ENCODE measurements around the gene TNPO3.

TNPO3 gene

DNA sequence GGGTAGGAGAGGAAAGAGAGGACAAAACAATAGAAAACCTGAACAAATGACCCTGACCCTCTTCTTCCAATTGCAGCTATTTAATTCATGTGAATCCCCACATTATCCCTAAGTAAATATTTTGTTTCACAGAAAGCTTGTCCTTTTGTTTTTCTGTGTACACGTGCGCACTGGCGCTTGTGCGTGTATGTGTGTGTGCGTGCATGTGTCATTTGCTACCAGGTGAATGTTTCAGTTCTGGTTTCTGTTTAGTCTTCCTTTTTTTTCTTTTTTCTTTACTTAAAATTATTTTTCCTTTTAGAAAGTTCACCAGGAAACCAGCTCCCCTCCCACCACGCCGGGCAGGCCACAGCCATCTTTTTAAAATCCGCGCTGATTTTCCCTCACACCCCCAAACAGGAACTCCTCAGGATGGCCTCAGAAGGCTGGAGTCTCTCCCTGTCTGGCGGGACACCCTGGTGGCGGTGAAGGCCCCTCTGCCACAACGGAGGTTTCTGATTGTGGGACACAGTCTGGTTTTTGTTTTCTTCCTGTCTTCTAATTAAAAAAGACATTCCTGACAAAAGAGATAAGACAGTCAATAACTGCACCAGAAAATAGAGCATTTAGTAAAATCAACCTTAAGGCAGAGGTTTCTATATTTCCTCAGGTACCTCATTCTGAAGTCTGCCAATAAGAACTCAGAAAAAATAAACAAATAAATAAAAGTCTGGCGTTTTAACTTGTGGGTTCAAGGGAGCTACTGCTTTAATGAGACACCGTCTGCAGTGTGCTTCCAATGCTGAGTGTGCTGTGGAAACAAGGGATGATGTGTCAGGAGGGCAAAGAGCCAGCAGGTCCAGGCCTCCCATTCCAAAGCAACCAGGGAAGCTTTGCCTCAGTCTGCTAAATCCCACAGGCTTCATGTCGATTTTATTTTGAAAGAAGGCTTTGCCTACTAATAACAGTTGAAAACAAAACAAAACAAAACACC is 99.8 kb downstream of the TNPO3 start:
- DNase-seq, result no peak

GRCh38 chr7:128954150-128954549 is 100.8 kb downstream of the TNPO3 start:
- DNase-seq, result no peak

DNA sequence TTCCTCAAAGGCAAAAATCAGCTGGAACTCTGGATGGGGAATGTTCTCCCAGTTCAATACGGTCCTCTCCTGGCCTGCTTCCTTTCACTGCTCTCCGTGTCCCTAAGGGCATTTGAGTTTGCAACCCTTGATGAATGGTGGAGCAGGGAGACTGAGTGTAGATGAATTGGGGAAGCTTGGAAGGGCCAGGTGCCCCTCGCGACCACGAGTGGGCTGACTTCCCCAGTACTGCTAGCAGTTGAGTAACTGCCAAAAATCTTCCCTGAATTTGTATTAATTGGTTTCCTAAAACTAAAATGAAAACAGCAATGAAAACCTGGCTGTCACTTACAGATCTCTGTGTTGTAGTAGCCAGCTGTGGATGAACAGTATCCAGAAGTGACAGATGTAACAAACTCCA is 103.6 kb downstream of the TNPO3 start:
- no peak for DNase-seq

DNA sequence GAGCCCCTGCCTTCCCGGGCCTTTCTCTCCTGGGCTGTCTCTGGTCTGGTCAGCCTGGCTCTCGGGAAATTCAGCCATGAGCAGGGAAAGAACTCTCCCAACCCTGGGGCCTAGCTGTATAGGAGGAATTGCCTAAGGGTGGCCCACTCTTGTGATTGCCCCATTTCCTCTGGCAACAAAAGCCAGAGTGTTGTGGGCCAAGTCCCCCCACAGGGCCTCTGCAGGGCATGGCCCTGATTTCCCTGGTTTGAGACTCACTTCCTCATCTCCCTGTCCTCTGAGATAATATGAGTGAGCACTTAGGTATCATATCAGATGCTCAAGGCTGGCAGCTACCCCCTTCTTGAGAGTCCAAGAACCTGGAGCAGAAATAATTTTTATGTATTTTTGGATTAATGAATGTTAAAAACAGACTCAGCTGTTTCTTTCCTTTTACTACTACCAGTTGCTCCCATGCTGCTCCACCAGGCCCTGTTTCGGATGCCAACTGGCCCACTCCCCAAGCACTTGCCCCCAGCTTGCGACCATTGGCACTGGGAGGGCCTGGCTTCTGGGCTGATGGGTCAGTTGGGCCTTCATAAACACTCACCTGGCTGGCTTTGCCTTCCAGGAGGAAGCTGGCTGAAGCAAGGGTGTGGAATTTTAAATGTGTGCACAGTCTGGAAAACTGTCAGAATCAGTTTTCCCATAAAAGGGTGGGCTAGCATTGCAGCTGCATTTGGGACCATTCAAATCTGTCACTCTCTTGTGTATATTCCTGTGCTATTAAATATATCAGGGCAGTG is 105.7 kb downstream of the TNPO3 start:
- DNase-seq, result no peak

- no peak for DNase-seq
Measured at GRCh38 chr7:128948312-128948973, 106.5 kb downstream of the TNPO3 start.

DNA sequence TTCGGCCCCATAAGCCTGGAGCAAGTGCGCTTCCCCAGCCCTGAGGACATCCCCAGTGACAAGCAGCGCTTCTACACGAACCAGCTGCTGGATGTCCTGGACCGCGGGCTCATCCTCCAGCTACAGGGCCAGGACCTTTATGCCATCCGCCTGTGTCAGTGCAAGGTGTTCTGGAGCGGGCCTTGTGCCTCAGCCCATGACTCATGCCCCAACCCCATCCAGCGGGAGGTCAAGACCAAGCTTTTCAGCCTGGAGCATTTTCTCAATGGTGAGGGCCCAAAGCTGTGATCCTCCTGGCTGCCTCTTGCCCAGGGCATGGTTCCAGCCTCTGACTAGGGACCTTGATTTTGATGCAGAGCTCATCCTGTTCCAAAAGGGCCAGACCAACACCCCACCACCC is 107.1 kb downstream of the TNPO3 start:
- no peak for DNase-seq

- DNase-seq, result no peak
Measured at GRCh38 chr7:128946936-128947830, 107.7 kb downstream of the TNPO3 start.

DNA sequence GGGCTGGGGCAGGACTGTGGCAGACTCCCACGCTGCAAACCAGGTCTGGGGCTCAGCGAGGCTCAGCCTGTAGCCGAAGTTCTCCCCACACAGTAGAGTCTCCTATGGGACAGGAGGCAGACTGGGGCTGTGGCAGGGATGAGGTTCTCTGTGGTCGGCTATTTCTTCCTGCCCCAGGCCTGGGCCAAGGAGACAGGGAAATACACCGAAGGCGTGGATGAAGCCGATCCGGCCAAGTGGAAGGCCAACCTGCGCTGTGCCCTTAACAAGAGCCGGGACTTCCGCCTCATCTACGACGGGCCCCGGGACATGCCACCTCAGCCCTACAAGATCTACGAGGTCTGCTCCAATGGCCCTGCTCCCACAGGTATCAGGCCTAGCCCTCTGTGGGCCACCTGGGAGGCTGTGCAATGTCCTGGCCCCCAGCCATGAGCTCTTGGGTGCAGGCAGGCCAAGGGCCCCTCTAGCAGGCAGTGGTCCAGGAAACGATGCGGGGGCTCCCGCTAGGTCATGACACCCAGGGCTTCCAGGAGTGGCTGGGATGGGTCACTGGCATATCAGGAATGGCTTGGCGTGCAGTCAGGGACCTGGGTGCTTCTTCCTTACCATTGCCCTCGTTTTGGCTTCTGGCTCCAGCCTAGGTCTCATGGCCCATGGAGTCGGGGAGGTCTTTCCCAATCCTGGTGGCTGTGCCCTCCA is 109.1 kb downstream of the TNPO3 start:
- DNase-seq, result no peak

DNA sequence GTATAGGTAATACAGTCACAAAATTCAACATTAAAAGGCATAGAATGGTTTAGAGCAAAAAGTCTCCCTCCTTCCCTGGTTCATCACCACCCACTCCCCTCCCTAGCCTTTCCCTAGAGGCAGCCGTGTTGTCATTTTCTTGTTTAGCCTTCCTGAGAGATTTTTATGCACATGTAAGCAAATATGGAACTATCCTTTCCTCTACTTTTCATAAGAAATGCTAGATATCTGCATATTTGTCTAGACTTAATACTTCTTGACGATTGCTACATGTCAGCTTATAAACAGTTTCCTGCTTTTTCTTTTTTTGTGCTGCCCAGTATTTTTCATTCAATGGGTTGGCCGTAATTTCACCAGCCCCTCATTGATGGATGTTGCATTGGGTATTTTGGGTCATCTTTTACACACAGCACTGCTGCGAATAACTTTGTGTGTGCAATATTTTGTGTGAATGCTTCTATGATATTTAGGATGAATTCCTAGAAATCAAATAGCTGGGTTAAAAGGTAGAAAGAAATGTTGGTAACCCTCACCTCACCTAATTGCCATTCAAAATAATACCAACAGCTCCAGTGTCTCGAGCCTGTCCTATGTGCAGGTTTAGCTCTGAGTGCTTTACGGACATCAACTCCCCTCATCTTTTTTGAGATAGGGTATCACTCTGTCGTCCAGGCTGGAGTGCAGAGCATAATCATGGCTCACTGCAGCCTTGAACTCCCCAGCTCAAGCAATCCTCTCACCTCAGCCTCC is 110.2 kb downstream of the TNPO3 start:
- no peak for DNase-seq

- peak; percentile 7 for DNase-seq
Measured at GRCh38 chr7:128943251-128943650, 111.7 kb downstream of the TNPO3 start.

- peak; percentile 38 for DNase-seq
Measured at GRCh38 chr7:128941946-128942526, 112.9 kb downstream of the TNPO3 start.

DNA sequence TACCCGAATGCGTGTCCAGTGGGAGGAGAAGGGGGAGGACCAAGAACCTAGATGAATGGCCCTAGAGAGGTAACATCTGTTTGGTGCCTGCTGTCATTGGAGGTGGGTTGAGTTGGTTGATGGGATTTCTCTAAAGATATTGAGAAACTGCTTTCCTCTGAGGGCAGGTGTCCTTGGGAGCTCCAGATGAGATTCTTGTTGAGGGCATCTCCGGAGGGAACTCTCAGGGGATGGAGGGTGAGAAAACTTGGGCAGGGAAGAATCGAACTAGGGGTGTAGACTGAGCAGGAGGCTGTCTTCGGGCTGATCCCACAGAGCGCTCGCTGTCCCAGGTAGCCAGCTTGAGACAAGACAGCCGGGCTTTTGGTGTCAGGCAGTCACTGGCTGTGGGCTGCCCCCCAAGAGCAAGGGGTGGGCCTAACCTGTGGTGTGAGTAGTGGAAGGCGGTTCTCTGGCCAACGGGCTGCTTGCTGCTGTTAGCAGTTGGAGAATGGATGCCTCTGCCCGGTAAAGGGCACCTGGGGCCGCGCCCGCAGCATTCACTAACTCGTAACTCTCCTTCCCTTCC is 113.5 kb downstream of the TNPO3 start:
- DNase-seq, result peak; percentile 52

DNA sequence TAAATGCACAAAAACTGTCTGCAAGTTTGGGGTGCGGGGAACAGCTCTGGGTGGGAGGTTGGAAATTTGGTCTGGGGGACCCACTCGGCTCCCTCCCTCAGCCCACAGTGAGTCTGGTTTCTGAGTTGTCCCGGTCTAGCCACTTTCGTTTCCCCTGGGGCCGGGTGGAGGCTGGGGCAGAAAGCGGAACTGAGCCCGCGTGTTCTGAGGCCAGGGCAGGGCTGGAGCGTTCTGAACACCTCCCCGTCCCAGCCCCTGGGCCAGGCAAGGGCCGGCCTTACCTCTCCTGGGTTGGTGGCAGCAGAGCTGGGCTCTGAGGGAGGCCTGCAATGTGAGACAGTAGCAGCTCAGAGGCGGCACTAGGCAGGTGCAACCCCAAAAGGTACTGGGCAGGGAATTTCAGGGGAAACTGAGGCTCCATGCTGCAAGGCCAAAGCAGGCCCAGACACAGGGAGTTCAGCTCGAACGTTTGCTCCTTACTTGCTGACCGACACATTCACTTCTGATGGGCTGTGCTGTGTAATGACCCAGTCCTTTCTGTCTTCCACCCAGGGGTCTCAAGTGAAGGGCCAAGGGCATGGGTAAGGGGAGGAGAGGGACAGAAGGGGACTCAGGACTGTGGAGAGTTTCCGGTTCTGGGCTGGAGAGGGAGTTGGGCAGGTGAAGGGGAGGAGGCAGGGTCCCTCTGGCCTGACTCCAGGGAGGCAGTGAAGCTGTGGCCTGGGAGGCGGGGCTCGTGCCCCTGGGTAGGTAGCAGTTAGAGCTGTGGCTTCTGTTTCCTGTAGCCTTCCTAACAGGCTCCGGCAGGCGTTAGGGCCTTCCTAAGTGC is 114.2 kb downstream of the TNPO3 start:
- peak; percentile 55 for DNase-seq

- no peak for DNase-seq
Measured at GRCh38 chr7:128939861-128940410, 115.0 kb downstream of the TNPO3 start.

DNA sequence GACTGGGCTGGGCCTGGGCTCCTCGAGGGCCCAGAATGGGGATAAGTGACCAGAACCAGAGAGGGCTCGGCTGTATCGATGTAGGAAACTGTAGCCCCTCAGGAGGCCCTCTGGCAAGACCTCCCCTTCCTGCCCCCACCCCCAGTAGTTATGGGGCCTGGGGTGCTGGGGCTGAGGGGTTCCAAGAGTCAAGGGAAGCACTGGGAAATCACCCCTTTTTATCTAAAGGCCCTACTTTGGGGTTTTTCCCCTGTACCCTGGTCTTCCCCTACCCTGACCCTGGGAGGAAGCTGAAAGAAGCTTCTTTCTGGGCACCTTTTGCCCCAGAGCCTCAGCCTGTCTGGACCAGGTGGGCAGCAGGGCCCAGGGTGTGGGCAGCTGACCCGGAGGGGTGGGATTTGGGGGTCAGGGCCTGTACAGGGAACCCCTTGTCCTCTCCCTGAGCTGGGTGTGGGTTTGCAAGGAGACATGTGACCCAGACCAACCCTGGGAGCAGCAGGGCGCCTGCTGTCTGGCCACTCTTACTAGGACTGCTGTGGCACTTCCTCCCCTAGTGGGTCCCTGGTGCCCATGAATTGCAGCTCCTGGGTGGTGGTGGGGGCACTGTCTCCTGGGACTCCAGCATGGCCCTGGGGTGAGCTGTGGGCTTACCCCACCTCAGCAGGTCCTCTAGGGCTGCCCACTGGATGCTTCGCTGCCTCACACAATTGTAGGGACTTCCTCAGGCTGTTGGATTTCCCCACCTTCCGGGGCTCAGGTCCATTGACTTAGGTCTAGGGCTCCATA is 115.6 kb downstream of the TNPO3 start:
- no peak for DNase-seq

DNA sequence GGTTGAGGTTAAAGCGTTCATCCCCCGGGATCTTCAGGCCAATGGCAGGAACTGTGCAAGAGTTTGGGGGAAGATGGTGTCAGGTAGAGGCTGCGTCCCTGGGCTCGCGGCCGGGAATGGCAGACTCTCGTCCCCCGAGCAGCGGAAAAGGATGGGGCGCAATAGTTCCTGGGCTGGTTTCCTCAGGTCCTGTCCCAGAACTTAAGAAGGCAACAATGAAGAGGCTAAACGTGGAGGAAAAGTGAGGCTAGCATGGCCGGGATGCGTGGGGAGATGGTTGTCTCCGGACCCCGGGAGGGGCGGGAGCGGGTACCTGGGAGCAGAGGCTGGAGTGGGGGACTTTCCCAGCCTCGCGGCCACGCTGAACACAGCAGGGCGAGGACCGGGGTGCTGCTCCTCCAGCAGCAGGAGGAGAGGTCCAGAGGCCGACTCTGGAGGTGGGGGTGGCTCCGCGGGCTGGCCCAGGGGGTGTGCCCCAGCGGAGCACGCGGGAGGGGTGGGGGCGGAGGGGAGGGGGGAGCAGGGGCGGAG is 116.3 kb downstream of the TNPO3 start:
- DNase-seq, result no peak

GRCh38 chr7:128937647-128938543 is 117.0 kb downstream of the TNPO3 start, which contains the start of gene IRF5:
Gene IRF5 (plus strand): TSS chr7:128937927. CDS start chr7:128942082, 4,155 bp downstream.
- DNase-seq, result peak; percentile 66
